ENCODE data around the gene SAMD15.

DNA sequence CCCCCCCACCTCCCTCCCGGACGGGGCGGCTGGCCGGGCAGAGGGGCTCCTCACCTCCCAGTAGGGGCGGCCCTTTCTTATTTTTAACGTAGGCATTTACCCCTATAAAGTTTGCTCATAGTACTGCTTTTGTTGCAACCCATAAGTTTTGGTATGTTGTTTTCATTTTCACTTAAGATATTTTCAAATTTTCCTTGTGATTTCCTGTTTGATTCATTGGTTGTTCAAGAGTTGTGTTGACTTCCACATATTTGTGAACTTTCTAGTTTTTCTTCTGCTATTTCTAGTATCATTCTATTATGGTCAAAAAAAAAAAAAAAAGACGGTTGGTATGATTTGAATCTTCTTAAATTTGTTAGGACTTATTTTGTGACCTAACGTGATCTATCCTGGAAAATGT lies 39.7 kb downstream of the SAMD15 start:
- TF ChIP-seq GATA3 (IDR thresholded peaks at IDR 0.05; ENCODE audit: low read depth, low read length) (no peak), GATA2 (IDR thresholded peaks at IDR 0.05; ENCODE audit: low read depth, low read length) (no peak)

Measured in SH-SY5Y (cell line).